Measurements from ENCODE around the gene CSK. TPM values are rescaled to one million over a fixed set of nuclear protein-coding genes. Genes with fewer than 3 reads are reported as not detected.

Gene CSK
- total RNA-seq, 1 experiment from 2014 or later, result 82.6 TPM

- intact Hi-C loops (cut with micrococcal nuclease; ENCODE audit: unreplicated experiment), result no loop called here
- H3K36me3 Mint-ChIP-seq (ENCODE audit: insufficient read depth, unreplicated experiment), result no peaks in the 10 kb centered on the region
- H3K27me3 Mint-ChIP-seq (ENCODE audit: unreplicated experiment), result peaks cover 13% of the 10 kb centered on the region
- no peak overlapping the region for H3K4me3 Mint-ChIP-seq (ENCODE audit: low read depth, unreplicated experiment)
- TF ChIP-seq CTCF (IDR thresholded peaks at IDR 0.05; ENCODE audit: unreplicated experiment), result no peak
- H3K9me3 Mint-ChIP-seq (ENCODE audit: low read depth, unreplicated experiment), result no peaks in the 10 kb centered on the region
- CTCF ChIA-PET, result interaction anchor here (1.3 kb wide), 1 partner anchor 20 kb away, joined by 3 read pairs; no protein-coding TSS in a partner anchor
- BruUV-seq (replicated peaks), result no TSS peak
- no peak overlapping the region for H3K27ac Mint-ChIP-seq (ENCODE audit: unreplicated experiment)
- no peak for DNase-seq
- no peaks in the 10 kb centered on the region for H3K4me1 Mint-ChIP-seq (ENCODE audit: low read depth, unreplicated experiment)
Measured at GRCh38 chr15:74750751-74751150, 31.1 kb upstream of the CSK start.

- no peak for TF ChIP-seq CTCF (IDR thresholded peaks at IDR 0.05; ENCODE audit: unreplicated experiment)
- intact Hi-C loops (cut with micrococcal nuclease; ENCODE audit: unreplicated experiment), result no loop called here
- H3K4me1 Mint-ChIP-seq (ENCODE audit: low read depth, unreplicated experiment), result no peaks in the 10 kb centered on the region
- BruUV-seq (replicated peaks), result no TSS peak
- H3K27ac Mint-ChIP-seq (ENCODE audit: unreplicated experiment), result no peak overlapping the region
- no peaks in the 10 kb centered on the region for H3K36me3 Mint-ChIP-seq (ENCODE audit: insufficient read depth, unreplicated experiment)
- CTCF ChIA-PET, result interaction anchor here (0.7 to 1.3 kb wide), 2 partner anchors 19 to 384 kb away, joined by 3 to 6 read pairs; no protein-coding TSS in a partner anchor
- DNase-seq, result no peak
- H3K4me3 Mint-ChIP-seq (ENCODE audit: low read depth, unreplicated experiment), result no peak overlapping the region
- H3K9me3 Mint-ChIP-seq (ENCODE audit: low read depth, unreplicated experiment), result no peaks in the 10 kb centered on the region
- peaks cover 13% of the 10 kb centered on the region for H3K27me3 Mint-ChIP-seq (ENCODE audit: unreplicated experiment)
Measured at GRCh38 chr15:74752011-74752410, 29.9 kb upstream of the CSK start.

- no TSS peak for BruUV-seq (replicated peaks)
- intact Hi-C loops (cut with micrococcal nuclease; ENCODE audit: unreplicated experiment), result no loop called here
- Mint-ChIP-seq H3K36me3 (ENCODE audit: insufficient read depth, unreplicated experiment) (no peaks in the 10 kb centered on the region), H3K27ac (ENCODE audit: unreplicated experiment) (no peak overlapping the region), H3K9me3 (ENCODE audit: low read depth, unreplicated experiment) (no peaks in the 10 kb centered on the region), H3K4me1 (ENCODE audit: low read depth, unreplicated experiment) (no peaks in the 10 kb centered on the region), H3K27me3 (ENCODE audit: unreplicated experiment) (peaks cover 13% of the 10 kb centered on the region), H3K4me3 (ENCODE audit: low read depth, unreplicated experiment) (no peak overlapping the region)
- DNase-seq, result no peak
- TF ChIP-seq CTCF (IDR thresholded peaks at IDR 0.05; ENCODE audit: unreplicated experiment), result no peak
- CTCF ChIA-PET, result interaction anchor here (0.7 kb wide), 1 partner anchor 385 kb away, joined by 6 read pairs; no protein-coding TSS in a partner anchor
Measured at GRCh38 chr15:74752531-74752930, 29.3 kb upstream of the CSK start.

- CTCF ChIA-PET, result interaction anchor here (0.6 kb wide), 1 partner anchor 699 kb away, joined by 3 read pairs; no protein-coding TSS in a partner anchor
- Mint-ChIP-seq H3K27me3 (ENCODE audit: unreplicated experiment) (peaks cover 13% of the 10 kb centered on the region), H3K27ac (ENCODE audit: unreplicated experiment) (no peak overlapping the region), H3K4me3 (ENCODE audit: low read depth, unreplicated experiment) (no peak overlapping the region), H3K9me3 (ENCODE audit: low read depth, unreplicated experiment) (no peaks in the 10 kb centered on the region), H3K4me1 (ENCODE audit: low read depth, unreplicated experiment) (no peaks in the 10 kb centered on the region), H3K36me3 (ENCODE audit: insufficient read depth, unreplicated experiment) (no peaks in the 10 kb centered on the region)
- BruUV-seq (replicated peaks), result no TSS peak
- intact Hi-C loops (cut with micrococcal nuclease; ENCODE audit: unreplicated experiment), result no loop called here
- no peak for TF ChIP-seq CTCF (IDR thresholded peaks at IDR 0.05; ENCODE audit: unreplicated experiment)
- DNase-seq, result no peak
Measured at GRCh38 chr15:74754593-74755215, 27.2 kb upstream of the CSK start.

Data from Calu3 (cell line).